Fibroblast of pulmonary artery (primary cell): ENCODE results near the gene PLK5.

Experiments
- DNase-seq: peaks from one replicate; pipeline ENCODE4 v3.0.0-alpha.2; 2010; ENCODE audit warnings: low read depth
- H3K4me3 ChIP-seq: replicated peaks from 2 replicates; pipeline ENCODE4 v1.5.1; 2011; ENCODE audit warnings: low read depth, mild to moderate bottlenecking, control low read depth, low read length, moderate library complexity
- CTCF ChIP-seq: IDR thresholded peaks from 2 replicates; pipeline ENCODE4 v1.5.1; 2011; ENCODE audit warnings: mild to moderate bottlenecking, control low read depth, low read length, inconsistent platforms; ENCODE audit errors: missing control alignments

PLK5 gene

GRCh38 chr19:1488282-1488601, 35.6 kb upstream of the PLK5 start:
- no peak for DNase-seq
- H3K4me3 ChIP-seq, result no peak overlapping the region

GRCh38 chr19:1489463-1490310, 34.2 kb upstream of the PLK5 start:
- no peak for TF ChIP-seq CTCF
- peak overlapping the region; percentile 65 for H3K4me3 ChIP-seq
- DNase-seq, result no peak

More at GRCh38 chr19:1488282-1488601, 35.6 kb upstream of the PLK5 start:
- no peak for TF ChIP-seq CTCF

GRCh38 chr19:1490311-1491113, 33.4 kb upstream of the PLK5 start, which contains the start of gene PCSK4:
Gene PCSK4, minus strand, starts transcription at chr19:1490350. Its CDS starts 4 bp downstream, at chr19:1490346.
- H3K4me3 ChIP-seq, result peak within 1 kb of the TSS; percentile 65
- peak; percentile 99 for DNase-seq
- no peak for TF ChIP-seq CTCF

GRCh38 chr19:1491114-1491848, 32.6 kb upstream of the PLK5 start, which contains the start of gene REEP6:
Gene REEP6, plus strand, starts transcription at chr19:1491181. Its CDS starts 89 bp downstream, at chr19:1491270.
- TF ChIP-seq CTCF, result no peak
- no peak for DNase-seq

GRCh38 chr19:1491849-1492170, 32.1 kb upstream of the PLK5 start:
- no peak for DNase-seq
- no peak for TF ChIP-seq CTCF
- H3K4me3 ChIP-seq, result no peak overlapping the region

More at GRCh38 chr19:1491114-1491848, 32.6 kb upstream of the PLK5 start, which contains the start of gene REEP6:
- peak within 1 kb of the TSS; percentile 65 for H3K4me3 ChIP-seq

GRCh38 chr19:1492474-1493006, 31.3 kb upstream of the PLK5 start:
- no peak for DNase-seq
- TF ChIP-seq CTCF, result no peak
- H3K4me3 ChIP-seq, result no peak overlapping the region
